ENCODE data around the gene WWOX. TPM values are rescaled to one million over a fixed set of nuclear protein-coding genes. Genes with fewer than 3 reads are reported as not detected.

Gene WWOX
- total and polyA plus RNA-seq, 2 of the 13 experiments (the other 11 are each of a cell fraction or from before 2014, with no cell fraction given) = 9.1 to 37.4 TPM

DNA sequence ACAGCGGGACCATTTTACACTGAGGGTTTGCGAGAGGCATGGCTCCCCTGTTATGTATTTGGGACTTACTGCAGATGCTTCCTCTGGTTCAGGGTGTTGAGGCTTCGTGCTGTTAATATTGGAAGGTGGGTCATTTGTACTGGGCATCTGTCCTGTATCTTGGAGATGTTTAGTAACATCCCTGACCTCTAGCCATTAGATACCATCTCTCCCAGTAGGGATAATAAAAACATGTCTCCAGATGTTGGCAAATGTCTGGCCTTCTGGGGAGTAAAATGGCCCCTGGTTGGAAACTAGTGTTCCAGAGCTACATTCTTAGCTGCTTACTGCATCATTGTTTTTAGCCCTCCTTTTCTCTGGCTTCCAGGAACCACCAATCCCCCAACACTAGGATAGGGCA, 388.0 kb downstream of the WWOX start:
- H3K4me2 ChIP-seq (ENCODE audit: low read depth, low read length) = no peak overlapping the region
- no peaks in the 10 kb centered on the region for H4K20me1 ChIP-seq (ENCODE audit: insufficient read depth, low read length)
- no peak overlapping the region for H3K27ac ChIP-seq (ENCODE audit: extremely low read length, insufficient read depth, low read length)
- H3K9ac ChIP-seq (ENCODE audit: insufficient read depth, low read depth, low read length) = no peak overlapping the region
- in situ Hi-C loops (cut with HindIII; ENCODE audit: extremely low pct_ligation_motif_present, low pct_unique_long_range_greater_than_20kb) = loop anchor here (10.0 kb wide), 1 partner anchor 363 kb away; no protein-coding TSS in a partner anchor
- no peak for ATAC-seq
- H3K27me3 ChIP-seq (ENCODE audit: control insufficient read depth in 1 of 2, insufficient read depth in 2 of 2, low read length in 2 of 2) = no peaks in the 10 kb centered on the region
- H3K9me3 ChIP-seq (ENCODE audit: low read length) = no peaks in the 10 kb centered on the region
- POLR2A ChIA-PET = interaction anchor here (1.3 to 7.7 kb wide), 2 partner anchors 18 to 247 kb away, joined by 3 to 88 read pairs; no protein-coding TSS in a partner anchor
- H3K4me3 ChIP-seq (replicated peaks in 1 of 3; ENCODE audit: insufficient read depth in 1 of 3, low read depth in 2 of 3, low read length in 3 of 3) = no peak overlapping the region
- H3K36me3 ChIP-seq (replicated peaks in 1 of 2; ENCODE audit: control insufficient read depth in 1 of 2, insufficient read depth in 2 of 2, low read length in 2 of 2) = no peaks in the 10 kb centered on the region
- 100% methylated on average over 3 of the region's 3 CpGs for WGBS (ENCODE audit: low lambda C conversion rate)
- no peak for FAIRE-seq
- CTCF ChIA-PET (ENCODE audit: low intra/inter-chr PET ratio, low total read pairs) = no interaction called here
- TF ChIP-seq REXO4 (CRISPR knock-in tag; IDR thresholded peaks at IDR 0.05; ENCODE audit: borderline replicate concordance) = 0 out of 2 replicates have a peak, but pooled peaks have one; percentile 31
- no peak for TF ChIP-seq SP5 (CRISPR knock-in tag; IDR thresholded peaks at IDR 0.05; ENCODE audit: borderline replicate concordance, low read depth)
- peak; percentile 52; the same call in 1 of the 2 replicates for TF ChIP-seq BRD4 (CRISPR knock-in tag; IDR thresholded peaks at IDR 0.05)
- peaks cover 72% of the 10 kb centered on the region for H3K4me1 ChIP-seq (ENCODE audit: insufficient read depth, low read length)
- intact Hi-C loops (cut with micrococcal nuclease; ENCODE audit: unreplicated experiment) = loop anchor here (5.0 kb wide), 1 partner anchor 355 kb away; no protein-coding TSS in a partner anchor
- no TSS peak for BruUV-seq (replicated peaks)
- H3K79me2 ChIP-seq (ENCODE audit: insufficient read depth, low read length) = no peaks in the 10 kb centered on the region
- DNase-seq (ENCODE audit: low spot score) = no peak
- H2AFZ ChIP-seq (ENCODE audit: low read length) = no peak overlapping the region

DNA sequence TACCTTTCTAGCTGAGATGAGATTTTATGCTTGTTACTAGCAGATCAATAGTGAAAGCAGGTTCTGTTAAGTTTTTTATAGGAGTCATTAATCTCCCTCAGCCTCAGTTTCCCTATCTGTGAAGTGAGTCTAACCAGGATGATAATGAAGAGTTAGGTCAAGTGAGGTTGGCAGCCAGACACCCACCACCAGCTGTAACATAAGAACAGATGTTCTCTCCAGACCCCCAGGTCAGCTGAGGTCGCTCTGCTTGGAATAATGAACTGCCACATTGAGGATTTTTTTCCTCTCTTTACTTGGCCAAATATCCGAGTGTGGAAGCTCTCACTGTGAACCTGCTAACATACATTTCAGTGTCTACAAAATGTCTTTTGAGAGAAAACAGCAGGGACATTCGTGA, 389.6 kb downstream of the WWOX start:
- WGBS (ENCODE audit: low lambda C conversion rate) = 60% methylated on average over 3 of the region's 3 CpGs
- no peak for FAIRE-seq
- in situ Hi-C loops (cut with HindIII; ENCODE audit: extremely low pct_ligation_motif_present, low pct_unique_long_range_greater_than_20kb) = loop anchor here (10.0 kb wide), 1 partner anchor 364 kb away; no protein-coding TSS in a partner anchor
- H3K4me2 ChIP-seq (ENCODE audit: low read depth, low read length) = no peak overlapping the region
- DNase-seq (ENCODE audit: low spot score) = no peak
- no peaks in the 10 kb centered on the region for H3K79me2 ChIP-seq (ENCODE audit: insufficient read depth, low read length)
- H3K4me1 ChIP-seq (ENCODE audit: insufficient read depth, low read length) = peaks cover 56% of the 10 kb centered on the region
- no peak for ATAC-seq
- TF ChIP-seq, protein P1, sequence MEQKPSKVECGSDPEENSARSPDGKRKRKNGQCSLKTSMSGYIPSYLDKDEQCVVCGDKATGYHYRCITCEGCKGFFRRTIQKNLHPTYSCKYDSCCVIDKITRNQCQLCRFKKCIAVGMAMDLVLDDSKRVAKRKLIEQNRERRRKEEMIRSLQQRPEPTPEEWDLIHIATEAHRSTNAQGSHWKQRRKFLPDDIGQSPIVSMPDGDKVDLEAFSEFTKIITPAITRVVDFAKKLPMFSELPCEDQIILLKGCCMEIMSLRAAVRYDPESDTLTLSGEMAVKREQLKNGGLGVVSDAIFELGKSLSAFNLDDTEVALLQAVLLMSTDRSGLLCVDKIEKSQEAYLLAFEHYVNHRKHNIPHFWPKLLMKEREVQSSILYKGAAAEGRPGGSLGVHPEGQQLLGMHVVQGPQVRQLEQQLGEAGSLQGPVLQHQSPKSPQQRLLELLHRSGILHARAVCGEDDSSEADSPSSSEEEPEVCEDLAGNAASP (CRISPR knock-in tag; IDR thresholded peaks at IDR 0.05; ENCODE audit: borderline replicate concordance) = peak; percentile 28; the same call in 1 of the 2 replicates
- TF ChIP-seq, protein P2, sequence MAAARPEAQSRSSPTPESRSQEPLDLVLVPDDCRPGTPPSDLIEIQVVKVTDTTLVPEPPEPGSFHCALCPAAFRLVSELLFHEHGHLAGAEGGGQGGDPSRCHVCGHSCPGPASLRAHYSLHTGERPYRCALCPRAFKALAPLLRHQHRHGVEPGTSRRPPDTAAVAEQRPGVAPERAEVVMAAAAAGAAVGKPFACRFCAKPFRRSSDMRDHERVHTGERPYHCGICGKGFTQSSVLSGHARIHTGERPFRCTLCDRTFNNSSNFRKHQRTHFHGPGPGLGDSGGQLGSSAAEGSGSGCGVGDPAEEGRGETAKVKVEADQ (CRISPR knock-in tag; IDR thresholded peaks at IDR 0.05; ENCODE audit: borderline replicate concordance) = no peak
- H3K4me3 ChIP-seq (replicated peaks in 1 of 3; ENCODE audit: insufficient read depth in 1 of 3, low read depth in 2 of 3, low read length in 3 of 3) = no peak overlapping the region
- no peaks in the 10 kb centered on the region for H4K20me1 ChIP-seq (ENCODE audit: insufficient read depth, low read length)
- ChIA-PET POLR2A (interaction anchor here (1.3 to 7.7 kb wide), 2 partner anchors 16 to 245 kb away, joined by 3 to 88 read pairs; no protein-coding TSS in a partner anchor), CTCF (ENCODE audit: low intra/inter-chr PET ratio, low total read pairs) (no interaction called here)
- H2AFZ ChIP-seq (ENCODE audit: low read length) = no peak overlapping the region
- H3K9me3 ChIP-seq (ENCODE audit: low read length) = no peaks in the 10 kb centered on the region
- no peaks in the 10 kb centered on the region for H3K27me3 ChIP-seq (ENCODE audit: control insufficient read depth in 1 of 2, insufficient read depth in 2 of 2, low read length in 2 of 2)
- no peak overlapping the region for H3K27ac ChIP-seq (ENCODE audit: extremely low read length, insufficient read depth, low read length)
- no TSS peak for BruUV-seq (replicated peaks)
- H3K36me3 ChIP-seq (replicated peaks in 1 of 2; ENCODE audit: control insufficient read depth in 1 of 2, insufficient read depth in 2 of 2, low read length in 2 of 2) = no peaks in the 10 kb centered on the region
- H3K9ac ChIP-seq (ENCODE audit: insufficient read depth, low read depth, low read length) = no peak overlapping the region
- intact Hi-C loops (cut with micrococcal nuclease; ENCODE audit: unreplicated experiment) = loop anchor here (5.0 kb wide), 1 partner anchor 357 kb away; no protein-coding TSS in a partner anchor
